Measurements from ENCODE around the gene SH3GLB1.
"Not testable (repeated sequence)": the region's sequence is repeated elsewhere in the genome, so short reads cannot be mapped to it uniquely, and the experiment has no call there.

The SH3GLB1 gene

DNA sequence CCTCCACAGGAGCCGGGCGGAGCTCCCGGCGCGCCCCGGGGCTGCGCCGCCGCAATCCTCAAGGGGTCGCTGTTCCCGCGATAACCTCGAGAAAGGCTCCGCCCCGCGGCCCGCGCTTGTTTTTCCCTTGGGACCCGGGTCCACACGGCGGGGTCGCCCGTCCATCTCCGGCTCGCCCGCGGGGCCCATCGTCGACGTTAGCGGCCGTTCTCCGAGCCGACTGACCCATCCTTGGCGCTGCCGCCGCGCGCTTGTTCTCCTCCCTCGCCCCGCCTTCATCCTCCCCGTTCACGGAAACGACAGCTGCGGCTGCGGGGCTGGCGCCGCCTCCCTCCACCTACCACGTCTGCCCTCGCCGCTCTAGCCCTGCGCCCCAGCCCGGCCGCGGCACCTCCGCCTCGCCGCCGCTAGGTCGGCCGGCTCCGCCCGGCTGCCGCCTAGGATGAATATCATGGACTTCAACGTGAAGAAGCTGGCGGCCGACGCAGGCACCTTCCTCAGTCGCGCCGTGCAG is at the start of gene SH3GLB1:
TSS of gene SH3GLB1 (plus strand) at position 119 of the 514 bp plus-strand sequence. CDS start at position 443, 324 bp downstream.
- peak in 57 of 58 donors; percentile 53 to 95 (median 83) for DNase-seq

- DNase-seq, result not testable (repeated sequence)
Observed at GRCh38 chr1:86658381-86658780, 46.0 kb upstream of the SH3GLB1 start.

DNA sequence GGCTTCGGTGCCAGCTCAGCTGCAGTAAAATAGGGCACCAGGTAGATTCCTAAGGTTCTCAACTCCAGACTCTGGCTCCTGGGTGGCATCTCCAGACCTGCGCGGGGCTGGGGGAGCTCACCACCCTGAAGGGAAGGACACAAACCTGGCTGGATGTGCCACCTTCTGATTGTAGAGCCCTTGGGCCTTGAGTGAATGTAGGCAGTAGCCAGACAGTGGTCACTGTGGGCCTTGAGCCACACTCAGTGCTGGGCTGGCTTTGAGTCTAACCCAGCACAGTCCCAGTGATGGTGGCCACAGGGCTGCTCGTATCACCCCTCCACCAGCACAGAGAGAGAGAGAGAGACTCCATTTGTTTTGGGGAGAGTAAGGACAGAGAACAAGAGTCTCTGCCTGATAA is 38.0 kb upstream of the SH3GLB1 start:
- DNase-seq, result no peak

- DNase-seq, result no peak
Observed at GRCh38 chr1:86687595-86687994, 16.8 kb upstream of the SH3GLB1 start.

DNA sequence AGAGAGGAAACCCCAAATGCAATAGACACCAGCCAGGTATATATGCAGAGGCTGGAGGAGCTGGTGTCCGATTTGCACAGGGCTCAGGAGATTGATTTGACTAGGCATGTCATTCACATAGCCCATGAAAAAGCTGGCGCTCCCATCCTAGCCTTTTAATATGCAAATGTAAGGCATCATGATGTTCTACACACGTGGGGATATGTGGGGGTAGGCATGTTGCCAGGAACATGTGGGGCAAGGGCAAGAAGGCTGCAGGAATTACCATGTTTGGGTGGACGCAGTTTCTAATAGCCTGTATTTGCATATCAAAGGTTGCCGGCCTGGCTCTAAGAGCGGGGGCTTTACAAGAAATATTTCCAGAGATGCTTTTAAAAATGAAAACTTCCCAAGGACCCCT is 11.7 kb upstream of the SH3GLB1 start:
- no peak for DNase-seq

- DNase-seq, result no peak
Observed at GRCh38 chr1:86695400-86695799, 9.0 kb upstream of the SH3GLB1 start.

DNA sequence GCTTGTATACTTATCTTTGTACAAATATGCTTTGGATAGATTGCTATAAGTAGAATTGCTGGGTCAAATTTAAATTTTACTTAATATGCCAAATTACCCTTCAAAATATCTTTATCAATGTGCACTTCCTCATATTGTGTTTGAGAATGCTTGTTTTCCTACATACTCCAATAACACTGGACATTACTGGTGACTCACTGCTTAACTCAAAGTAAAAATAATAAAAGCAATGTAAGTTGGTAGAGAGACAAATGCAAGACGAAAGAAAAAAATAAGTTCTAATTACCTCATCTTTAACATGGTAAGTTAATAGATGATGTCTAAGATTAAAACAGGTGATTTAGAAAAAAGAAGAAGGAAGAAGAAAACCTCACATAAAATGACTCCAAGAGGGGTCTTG is 7.9 kb upstream of the SH3GLB1 start:
- DNase-seq, result no peak

- DNase-seq, result no peak
Observed at GRCh38 chr1:86699186-86699585, 5.2 kb upstream of the SH3GLB1 start.

DNA sequence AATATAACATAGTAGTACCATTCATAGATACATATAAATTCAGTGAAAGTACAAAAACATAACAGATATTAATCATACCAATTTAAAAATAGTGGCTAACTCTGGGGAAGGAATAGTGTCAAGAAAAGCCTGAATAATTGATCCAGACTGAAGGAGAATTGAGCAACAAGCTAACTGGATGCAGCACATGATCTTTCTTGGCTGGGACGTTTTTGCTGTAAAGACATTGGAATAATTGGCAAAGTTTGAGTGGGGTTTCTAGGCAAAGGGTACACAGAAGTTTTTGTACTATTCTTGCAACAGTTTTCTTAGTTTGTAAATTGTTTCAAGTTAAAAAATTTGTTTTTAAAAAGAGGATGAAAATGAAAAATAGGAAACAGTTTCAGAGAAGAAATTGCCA is 2.6 kb upstream of the SH3GLB1 start:
- DNase-seq, result no peak

GRCh38 chr1:86702954-86703494 is 1.4 kb upstream of the SH3GLB1 start:
- DNase-seq, result not testable (repeated sequence)

GRCh38 chr1:86703696-86704457 is 499 bp upstream of the SH3GLB1 start:
- DNase-seq, result peak in 46 of 58 donors; percentile 26 to 90 (median 68)

GRCh38 chr1:86704972-86705664 is 742 bp downstream of the SH3GLB1 start:
- DNase-seq, result peak in 52 of 58 donors; percentile 11 to 79 (median 56)

DNA sequence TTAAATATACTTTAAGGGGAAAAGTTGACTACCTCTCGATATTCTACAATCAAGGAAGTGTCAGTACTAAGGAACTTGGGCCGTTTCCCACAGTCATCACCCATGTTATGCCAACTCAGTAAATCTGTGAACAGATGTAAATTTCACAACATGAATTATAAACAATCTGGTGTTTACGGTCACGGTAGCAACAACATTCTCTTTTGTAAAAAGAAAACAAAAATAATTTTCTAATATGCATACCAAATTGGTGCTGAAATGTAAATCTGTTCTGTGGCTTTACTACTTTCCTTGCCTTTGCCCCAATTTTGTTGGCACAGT is 1.2 kb downstream of the SH3GLB1 start:
- DNase-seq, result no peak

GRCh38 chr1:86706018-86706635 is 1.8 kb downstream of the SH3GLB1 start:
- DNase-seq, result no peak

- DNase-seq, result no peak
Observed at GRCh38 chr1:86708920-86709319, 4.5 kb downstream of the SH3GLB1 start.

DNA sequence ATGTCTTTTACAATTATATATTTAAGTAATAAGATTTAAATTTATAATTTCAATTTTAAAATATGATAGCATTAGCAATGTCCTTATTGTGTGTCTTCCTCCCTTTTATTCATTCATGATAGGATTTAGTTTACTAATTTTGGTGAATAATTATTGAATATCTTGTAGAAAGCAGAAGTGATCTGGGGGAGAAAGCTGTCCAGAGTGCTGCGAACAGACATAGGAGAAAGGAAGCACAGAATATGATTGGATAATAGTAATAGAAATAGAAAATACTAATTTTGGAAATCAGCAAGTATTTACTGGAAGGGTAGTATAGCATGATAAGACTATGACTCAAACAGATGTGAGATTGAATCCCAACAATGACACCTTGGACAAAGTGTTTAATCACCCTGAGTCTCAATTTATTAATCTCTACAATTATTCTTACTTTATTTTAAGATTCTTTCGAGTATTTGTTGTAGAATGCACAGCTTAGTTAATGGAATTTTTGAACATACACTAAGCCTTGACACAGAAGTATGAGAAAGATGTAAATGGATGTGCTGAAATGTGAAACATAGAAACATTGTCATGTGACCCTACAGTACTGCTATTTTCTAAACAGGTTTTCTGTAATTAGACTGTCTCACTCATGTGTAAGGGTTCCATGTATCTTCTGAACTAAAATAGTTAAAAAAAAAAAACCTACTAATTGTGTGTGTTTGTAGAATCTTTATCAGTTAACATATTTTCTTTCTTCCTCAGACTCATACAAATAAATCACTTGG is 7.9 kb downstream of the SH3GLB1 start:
- DNase-seq, result no peak

GRCh38 chr1:86713477-86713876 is 9.1 kb downstream of the SH3GLB1 start:
- no peak for DNase-seq

GRCh38 chr1:86714159-86714558 is 9.8 kb downstream of the SH3GLB1 start:
- DNase-seq, result no peak

- no peak for DNase-seq
Observed at GRCh38 chr1:86714561-86715244, 10.3 kb downstream of the SH3GLB1 start.

- no peak for DNase-seq
Observed at GRCh38 chr1:86718786-86719185, 14.4 kb downstream of the SH3GLB1 start.

- DNase-seq, result no peak
Observed at GRCh38 chr1:86731416-86731815, 27.0 kb downstream of the SH3GLB1 start.

All from anterior cingulate cortex (tissue), 58 donors.